Endothelial cell of umbilical vein (primary cell): ENCODE data around the gene CACNA1E. TPM values are rescaled to one million over a fixed set of nuclear protein-coding genes. Genes with fewer than 3 reads are reported as not detected.
A peak's percentile ranks its signal among the peaks of the same experiment; 100 is the strongest.

Experiments used
- BruUV-seq: library from RNA; stranded (reverse); fragments of 400-500 nt; replicated peaks from 2 replicates; lab custom pipeline; 2021; lab: Mats Ljungman, UMichigan
- CTCF ChIA-PET: fragments of 300-600, 350-600 bp; sonication (Branson Sonifier 250); formaldehyde crosslinking; loops from one replicate; lab custom pipeline; 2021; ENCODE audit warnings: antibody characterized with exemption, inconsistent platforms; lab: Charles Lee
- POLR2A ChIA-PET: fragments of 300-600, 350-600 bp; sonication (Branson Sonifier 250); formaldehyde crosslinking; loops from one replicate; lab custom pipeline; 2021; ENCODE audit warnings: antibody characterized with exemption, inconsistent platforms; lab: Charles Lee
- DNase-seq: peaks from one replicate; pipeline ENCODE4 v3.0.0-alpha.2; 2011; ENCODE audit warnings: low read depth, low spot score
- FAIRE-seq: peaks from 2 replicates; lab custom pipeline; 2011; peaks lifted over from hg19 to GRCh38; lab: Jason Lieb, UNC
- H2AFZ ChIP-seq: 2 replicates; pipeline ENCODE4 v1.6.0; 2012; ENCODE audit warnings: low read depth, low read length, control low read depth, inconsistent platforms
- H3K27ac ChIP-seq: 2 replicates; pipeline ENCODE4 v1.5.1; 2011; ENCODE audit warnings: low read depth, mild to moderate bottlenecking, control low read depth, low read length, moderate library complexity; ENCODE audit not compliant: insufficient read depth
- H3K27me3 ChIP-seq, 2 experiments: 2 replicates each; pipeline versions ENCODE4 v1.6.0 to v1.6.1; 2011; ENCODE audit warnings: low read length in 2 of 2, mixed read lengths in 1 of 2; ENCODE audit not compliant: control insufficient read depth in 2 of 2, insufficient read depth in 2 of 2
- H3K36me3 ChIP-seq, 2 experiments: 2 replicates in 1 of 2; 3 replicates in 1 of 2; pipeline ENCODE4 v1.5.1; 2011; ENCODE audit warnings: low read length in 2 of 2, mild to moderate bottlenecking in 1 of 2, moderate library complexity in 1 of 2; ENCODE audit not compliant: control insufficient read depth in 2 of 2, insufficient read depth in 2 of 2; ENCODE audit errors: extremely low read depth in 1 of 2
- H3K4me1 ChIP-seq: 3 replicates; pipeline ENCODE4 v1.5.1; 2011; ENCODE audit warnings: mild to moderate bottlenecking, low read length; ENCODE audit not compliant: control insufficient read depth, insufficient read depth; ENCODE audit errors: extremely low read depth
- H3K4me2 ChIP-seq: 2 replicates; pipeline ENCODE4 v1.6.1; 2011; ENCODE audit warnings: low read length, control low read depth, mixed read lengths; ENCODE audit not compliant: insufficient read depth
- H3K4me3 ChIP-seq, 3 experiments: fragments of 200-600 bp in 1 of 3; sonication (generic), shearing (Covaris generic) in 1 of 3; replicated peaks in 1 of 3; 2 replicates each; pipeline ENCODE4 v1.5.1; 2011 to 2016; ENCODE audit warnings: control low read depth in 3 of 3, low read length in 3 of 3, mild to moderate bottlenecking in 2 of 3, inconsistent platforms in 1 of 3, low read depth in 1 of 3, moderate library complexity in 1 of 3; ENCODE audit not compliant: insufficient read depth in 1 of 3
- H3K79me2 ChIP-seq: 2 replicates; pipeline ENCODE4 v1.6.0; 2012; ENCODE audit warnings: low read length, inconsistent platforms; ENCODE audit not compliant: control insufficient read depth, insufficient read depth
- H3K9ac ChIP-seq: replicated peaks from 2 replicates; pipeline ENCODE3; 2011; ENCODE audit warnings: low read length, control low read depth; ENCODE audit not compliant: insufficient read depth; ENCODE audit errors: extremely low read depth
- H3K9me1 ChIP-seq: replicated peaks from 3 replicates; pipeline ENCODE4 v1.6.0; 2011; ENCODE audit warnings: mild to moderate bottlenecking, low read length; ENCODE audit not compliant: control insufficient read depth, insufficient read depth; ENCODE audit errors: extremely low read depth
- H3K9me3 ChIP-seq: replicated peaks from 2 replicates; pipeline ENCODE4 v1.5.1; 2012; ENCODE audit warnings: low read length, inconsistent platforms; ENCODE audit not compliant: control insufficient read depth, insufficient read depth
- H4K20me1 ChIP-seq: replicated peaks from 2 replicates; pipeline ENCODE3; 2011; ENCODE audit warnings: mild to moderate bottlenecking, low read length; ENCODE audit not compliant: control insufficient read depth, insufficient read depth; ENCODE audit errors: extremely low read depth
- EZH2 ChIP-seq: IDR thresholded peaks from 2 replicates; pipeline ENCODE4 v1.6.1; 2012; ENCODE audit warnings: borderline replicate concordance, low read depth, mild to moderate bottlenecking, moderate library complexity, low read length, inconsistent platforms; ENCODE audit not compliant: severe bottlenecking
- FOS ChIP-seq: IDR thresholded peaks from 2 replicates; pipeline ENCODE4 v1.6.1; 2011; ENCODE audit warnings: mild to moderate bottlenecking, low read length, moderate library complexity, borderline replicate concordance; ENCODE audit not compliant: insufficient read depth
- GATA2 ChIP-seq: IDR thresholded peaks from 2 replicates; pipeline ENCODE4 v1.7.0; 2011; ENCODE audit warnings: low read depth, mild to moderate bottlenecking, moderate library complexity, mixed read lengths, low read length; ENCODE audit not compliant: insufficient read length, insufficient read depth
- JUN ChIP-seq: IDR thresholded peaks from 2 replicates; pipeline ENCODE4 v1.6.1; 2011; ENCODE audit warnings: borderline replicate concordance, low read depth; ENCODE audit not compliant: insufficient read length, insufficient read depth
- MAX ChIP-seq: IDR thresholded peaks from 2 replicates; pipeline ENCODE4 v1.6.1; 2011; ENCODE audit not compliant: insufficient read depth, insufficient read length
- MYC ChIP-seq: IDR thresholded peaks from one replicate; pipeline ENCODE4 v1.6.1; 2011; ENCODE audit warnings: mild to moderate bottlenecking, low read depth, low read length
- POLR2A ChIP-seq: IDR thresholded peaks from 2 replicates; pipeline ENCODE4 v1.6.1; 2012; ENCODE audit warnings: low read depth, mild to moderate bottlenecking, control low read depth, low read length
- POLR2AphosphoS5 ChIP-seq: IDR thresholded peaks from 2 replicates; pipeline ENCODE4 v1.6.1; 2012; ENCODE audit warnings: low read depth, mild to moderate bottlenecking, control low read depth, low read length, moderate library complexity; ENCODE audit not compliant: insufficient read depth
- dilution Hi-C: fragments of 300-500 bp; cut with MboI; formaldehyde crosslinking; loops from one replicate; pipeline ENCODE4 v1.15.0; 2019; ENCODE audit warnings: low sequenced_read_pairs; ENCODE audit not compliant: extremely low pct_ligation_motif_present
- intact Hi-C: fragments of 100-400 bp; cut with micrococcal nuclease; formaldehyde crosslinking; loops from one replicate; pipeline ENCODE4 v1.10.0; 2022
- polyA plus RNA-seq, 4 experiments: library from polyadenylated mRNA; depleted of rRNA in 3 of 4; stranded (reverse) in 3 of 4; unstranded in 1 of 4; fragments of >200 nt; gene quantifications; 2 replicates each; pipeline versions ENCODE4 v1.2.1 to v1.2.3, GENCODE V29; 2011 to 2012; ENCODE audit warnings: missing spikeins in 1 of 4
- total RNA-seq: library from RNA; stranded (reverse); gene quantifications from 2 replicates; pipeline ENCODE4 v1.2.3, GENCODE V29; 2021
- TF ChIP-seq, protein P1 (sequence below), 2 donors: IDR thresholded peaks; 1 replicate in 1 of 2; 2 replicates in 1 of 2; pipeline ENCODE4 v1.5.1; 2011; ENCODE audit warnings: low read length in 2 of 2, mild to moderate bottlenecking in 2 of 2, moderate library complexity in 2 of 2, control low read depth in 1 of 2, inconsistent platforms in 1 of 2, low read depth in 1 of 2; ENCODE audit not compliant: insufficient read depth in 1 of 2; ENCODE audit errors: extremely low read depth in 1 of 2

Gene CACNA1E
- total and polyA plus RNA-seq, 2 donors (not counting 3 experiments of a cell fraction or from before 2014, with no cell fraction given) = not detected

GRCh38 chr1:181514298-181515290, 31.3 kb downstream of the CACNA1E start:
- Histone ChIP-seq H3K9me1 (no peaks in the 10 kb centered on the region), H3K4me2 (no peak overlapping the region), H3K9ac (no peak overlapping the region), H3K27me3 (no peaks in the 10 kb centered on the region), H4K20me1 (no peaks in the 10 kb centered on the region), H3K27ac (no peak overlapping the region), H3K79me2 (no peaks in the 10 kb centered on the region), H3K36me3 (no peaks in the 10 kb centered on the region), H3K9me3 (no peaks in the 10 kb centered on the region), H3K4me3 (no peak overlapping the region), H3K4me1 (no peaks in the 10 kb centered on the region), H2AFZ (no peak overlapping the region)
- dilution Hi-C loops = no loop called here
- TF ChIP-seq JUN = peak; percentile 19
- TF ChIP-seq POLR2A = no peak
- intact Hi-C loops = no loop called here
- BruUV-seq = no TSS peak
- POLR2A ChIA-PET = no interaction called here
- FAIRE-seq (no peak), DNase-seq (no peak)
- CTCF ChIA-PET = no interaction called here

DNA sequence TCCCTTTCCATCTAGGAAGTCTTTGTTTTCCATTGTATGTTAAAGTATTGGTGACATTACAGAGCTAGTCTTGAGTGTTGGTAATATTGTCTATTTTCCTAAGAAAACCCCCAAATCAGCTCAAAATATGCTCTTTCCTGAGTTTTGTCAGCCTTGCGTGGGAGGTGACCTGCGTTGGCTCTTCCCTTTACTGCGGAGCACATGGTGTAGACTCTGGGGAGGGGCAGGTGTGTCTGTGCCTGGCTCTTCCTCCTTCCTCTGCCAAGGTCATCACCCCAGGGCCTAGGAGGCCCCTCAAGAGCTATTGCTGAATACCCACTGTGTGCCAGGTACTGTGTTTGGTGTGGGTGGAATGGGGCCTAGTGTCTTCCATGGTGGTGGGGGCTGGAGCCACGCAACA, 33.4 kb downstream of the CACNA1E start:
- POLR2A ChIA-PET = no interaction called here
- no peak overlapping the region for H3K4me2 ChIP-seq
- no TSS peak for BruUV-seq
- no peaks in the 10 kb centered on the region for H3K9me3 ChIP-seq
- H3K79me2 ChIP-seq = no peaks in the 10 kb centered on the region
- no peak for DNase-seq
- CTCF ChIA-PET = no interaction called here
- no peak for FAIRE-seq
- no peak overlapping the region for H2AFZ ChIP-seq
- dilution Hi-C loops (no loop called here), intact Hi-C loops (no loop called here)
- no peaks in the 10 kb centered on the region for H3K4me1 ChIP-seq
- H3K9ac ChIP-seq = no peak overlapping the region
- H3K27ac ChIP-seq = no peak overlapping the region
- no peaks in the 10 kb centered on the region for H3K9me1 ChIP-seq
- no peak overlapping the region for H3K4me3 ChIP-seq
- no peaks in the 10 kb centered on the region for H3K27me3 ChIP-seq
- no peaks in the 10 kb centered on the region for H3K36me3 ChIP-seq
- TF ChIP-seq MYC = no peak
- TF ChIP-seq FOS = no peak
- TF ChIP-seq, protein P1, sequence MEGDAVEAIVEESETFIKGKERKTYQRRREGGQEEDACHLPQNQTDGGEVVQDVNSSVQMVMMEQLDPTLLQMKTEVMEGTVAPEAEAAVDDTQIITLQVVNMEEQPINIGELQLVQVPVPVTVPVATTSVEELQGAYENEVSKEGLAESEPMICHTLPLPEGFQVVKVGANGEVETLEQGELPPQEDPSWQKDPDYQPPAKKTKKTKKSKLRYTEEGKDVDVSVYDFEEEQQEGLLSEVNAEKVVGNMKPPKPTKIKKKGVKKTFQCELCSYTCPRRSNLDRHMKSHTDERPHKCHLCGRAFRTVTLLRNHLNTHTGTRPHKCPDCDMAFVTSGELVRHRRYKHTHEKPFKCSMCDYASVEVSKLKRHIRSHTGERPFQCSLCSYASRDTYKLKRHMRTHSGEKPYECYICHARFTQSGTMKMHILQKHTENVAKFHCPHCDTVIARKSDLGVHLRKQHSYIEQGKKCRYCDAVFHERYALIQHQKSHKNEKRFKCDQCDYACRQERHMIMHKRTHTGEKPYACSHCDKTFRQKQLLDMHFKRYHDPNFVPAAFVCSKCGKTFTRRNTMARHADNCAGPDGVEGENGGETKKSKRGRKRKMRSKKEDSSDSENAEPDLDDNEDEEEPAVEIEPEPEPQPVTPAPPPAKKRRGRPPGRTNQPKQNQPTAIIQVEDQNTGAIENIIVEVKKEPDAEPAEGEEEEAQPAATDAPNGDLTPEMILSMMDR (IDR thresholded peaks at IDR 0.05; ENCODE audit: extremely low read depth in 1 of 2, insufficient read depth in 1 of 2, low read depth in 1 of 2, low read length in 2 of 2) = no peak
- TF ChIP-seq GATA2 = no peak
- TF ChIP-seq MAX = no peak
- TF ChIP-seq POLR2AphosphoS5 = no peak
- no peak for TF ChIP-seq EZH2
- no peak for TF ChIP-seq JUN
- no peaks in the 10 kb centered on the region for H4K20me1 ChIP-seq
